ENCODE results near the gene PTPDC1. TPM values are rescaled to one million over a fixed set of nuclear protein-coding genes. Genes with fewer than 3 reads are reported as not detected.
A peak's percentile ranks its signal among the peaks of the same experiment; 100 is the strongest.
"Not testable (repeated sequence)": the region's sequence is repeated elsewhere in the genome, so short reads cannot be mapped to it uniquely, and the experiment has no call there.

Gene PTPDC1
- polyA plus RNA-seq, 1 experiment: 6.6 TPM

GRCh38 chr9:94110821-94111252, 26.6 kb downstream of the PTPDC1 start:
- Histone ChIP-seq H3K9me3 (ENCODE audit: control insufficient read depth, insufficient read depth, low read length) (no peaks in the 10 kb centered on the region), H3K27ac (ENCODE audit: low read depth, low read length) (no peak overlapping the region), H3K27me3 (ENCODE audit: control insufficient read depth, insufficient read depth, low read length) (no peaks in the 10 kb centered on the region), H3K4me3 (ENCODE audit: low read depth, low read length) (no peak overlapping the region)
- ChIA-PET POLR2A (interaction anchor here (1.1 to 2.1 kb wide), 5 partner anchors 13 to 57 kb away, joined by 3 to 12 read pairs (median 4); no protein-coding TSS in a partner anchor), CTCF (interaction anchor here (1.7 kb wide), 1 partner anchor 97 kb away, joined by 4 read pairs; no protein-coding TSS in a partner anchor)
- DNase-seq (ENCODE audit: low read depth, low spot score): peak; percentile 39
- TF ChIP-seq, protein P1, sequence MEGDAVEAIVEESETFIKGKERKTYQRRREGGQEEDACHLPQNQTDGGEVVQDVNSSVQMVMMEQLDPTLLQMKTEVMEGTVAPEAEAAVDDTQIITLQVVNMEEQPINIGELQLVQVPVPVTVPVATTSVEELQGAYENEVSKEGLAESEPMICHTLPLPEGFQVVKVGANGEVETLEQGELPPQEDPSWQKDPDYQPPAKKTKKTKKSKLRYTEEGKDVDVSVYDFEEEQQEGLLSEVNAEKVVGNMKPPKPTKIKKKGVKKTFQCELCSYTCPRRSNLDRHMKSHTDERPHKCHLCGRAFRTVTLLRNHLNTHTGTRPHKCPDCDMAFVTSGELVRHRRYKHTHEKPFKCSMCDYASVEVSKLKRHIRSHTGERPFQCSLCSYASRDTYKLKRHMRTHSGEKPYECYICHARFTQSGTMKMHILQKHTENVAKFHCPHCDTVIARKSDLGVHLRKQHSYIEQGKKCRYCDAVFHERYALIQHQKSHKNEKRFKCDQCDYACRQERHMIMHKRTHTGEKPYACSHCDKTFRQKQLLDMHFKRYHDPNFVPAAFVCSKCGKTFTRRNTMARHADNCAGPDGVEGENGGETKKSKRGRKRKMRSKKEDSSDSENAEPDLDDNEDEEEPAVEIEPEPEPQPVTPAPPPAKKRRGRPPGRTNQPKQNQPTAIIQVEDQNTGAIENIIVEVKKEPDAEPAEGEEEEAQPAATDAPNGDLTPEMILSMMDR (IDR thresholded peaks at IDR 0.05; ENCODE audit: low read depth, low read length): no peak

GRCh38 chr9:94111446-94111845, 27.2 kb downstream of the PTPDC1 start:
- POLR2A ChIA-PET: interaction anchor here (1.1 to 2.1 kb wide), 5 partner anchors 14 to 57 kb away, joined by 3 to 12 read pairs (median 4); no protein-coding TSS in a partner anchor
- H3K4me3 ChIP-seq (ENCODE audit: low read depth, low read length): no peak overlapping the region
- no peak overlapping the region for H3K27ac ChIP-seq (ENCODE audit: low read depth, low read length)
- H3K9me3 ChIP-seq (ENCODE audit: control insufficient read depth, insufficient read depth, low read length): no peaks in the 10 kb centered on the region
- CTCF ChIA-PET: interaction anchor here (1.7 kb wide), 1 partner anchor 98 kb away, joined by 4 read pairs; no protein-coding TSS in a partner anchor
- DNase-seq (ENCODE audit: low read depth, low spot score): no peak
- TF ChIP-seq, protein P1 (IDR thresholded peaks at IDR 0.05; ENCODE audit: low read depth, low read length): no peak
- H3K27me3 ChIP-seq (ENCODE audit: control insufficient read depth, insufficient read depth, low read length): no peaks in the 10 kb centered on the region

- ChIA-PET CTCF (no interaction called here), POLR2A (no interaction called here)
- H3K27me3 ChIP-seq (ENCODE audit: control insufficient read depth, insufficient read depth, low read length): no peaks in the 10 kb centered on the region
- no peak overlapping the region for H3K4me3 ChIP-seq (ENCODE audit: low read depth, low read length)
- no peak overlapping the region for H3K27ac ChIP-seq (ENCODE audit: low read depth, low read length)
- H3K9me3 ChIP-seq (ENCODE audit: control insufficient read depth, insufficient read depth, low read length): no peaks in the 10 kb centered on the region
- DNase-seq (ENCODE audit: low read depth, low spot score): no peak
- TF ChIP-seq, protein P1 (IDR thresholded peaks at IDR 0.05; ENCODE audit: low read depth, low read length): no peak
Observed at GRCh38 chr9:94112716-94113465, 28.6 kb downstream of the PTPDC1 start.

GRCh38 chr9:94120088-94120487, 35.8 kb downstream of the PTPDC1 start:
- CTCF ChIA-PET; DNase-seq (ENCODE audit: low read depth, low spot score); H3K4me3 ChIP-seq (ENCODE audit: low read depth, low read length); H3K27ac ChIP-seq (ENCODE audit: low read depth, low read length); H3K27me3 ChIP-seq (ENCODE audit: control insufficient read depth, insufficient read depth, low read length); POLR2A ChIA-PET; H3K9me3 ChIP-seq (ENCODE audit: control insufficient read depth, insufficient read depth, low read length): not testable (repeated sequence)

DNA sequence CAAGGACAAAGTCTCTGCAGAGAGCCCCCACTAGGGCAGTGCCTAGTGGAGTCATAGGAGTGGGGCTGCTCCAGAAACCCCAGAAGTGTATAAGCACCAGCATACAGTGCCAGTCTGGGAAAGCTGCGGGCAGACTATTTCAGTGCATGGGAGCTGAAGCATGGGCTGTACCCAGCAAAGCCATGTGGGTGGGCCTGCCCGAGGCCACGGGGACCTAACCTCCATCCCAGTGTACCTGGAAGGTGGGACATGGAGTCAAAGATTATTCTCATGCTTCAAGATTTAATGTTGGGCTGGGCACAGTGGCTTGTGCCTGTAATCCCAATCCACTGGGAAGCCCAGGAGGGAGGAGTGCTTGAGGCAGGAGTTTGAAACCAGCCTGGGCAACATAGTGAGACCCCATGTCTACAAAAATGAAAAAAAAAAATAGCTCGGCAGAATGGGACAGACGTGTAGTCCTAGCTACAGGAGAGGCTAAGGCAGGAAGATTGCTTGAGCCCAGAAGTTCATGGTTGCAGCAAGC, 36.7 kb downstream of the PTPDC1 start:
- CTCF ChIA-PET: no interaction called here
- POLR2A ChIA-PET: no interaction called here
- Histone ChIP-seq H3K9me3 (ENCODE audit: control insufficient read depth, insufficient read depth, low read length) (peaks cover 3% of the 10 kb centered on the region; the same call in 1 of the 2 replicates), H3K27ac (ENCODE audit: low read depth, low read length) (no peak overlapping the region), H3K27me3 (ENCODE audit: control insufficient read depth, insufficient read depth, low read length) (no peaks in the 10 kb centered on the region), H3K4me3 (ENCODE audit: low read depth, low read length) (no peak overlapping the region)
- no peak for DNase-seq (ENCODE audit: low read depth, low spot score)
- TF ChIP-seq, protein P1 (IDR thresholded peaks at IDR 0.05; ENCODE audit: low read depth, low read length): no peak

Measured in AG04450 (cell line).